ENCODE measurements around the gene TAS2R40. TPM values are rescaled to one million over a fixed set of nuclear protein-coding genes. Genes with fewer than 3 reads are reported as not detected.

The TAS2R40 gene
- total RNA-seq, 1 experiment from 2014 or later: not detected

- H2AFZ ChIP-seq (ENCODE audit: low read length): no peak overlapping the region
- no peaks in the 10 kb centered on the region for H3F3A ChIP-seq (ENCODE audit: low read length, unreplicated experiment)
- no peak overlapping the region for H3K27ac ChIP-seq (ENCODE audit: low read length)
- H3K9me2 ChIP-seq (replicated peaks; ENCODE audit: low read length): no peaks in the 10 kb centered on the region
- DNase-seq: no peak
- no peak overlapping the region for H3K4me2 ChIP-seq (ENCODE audit: low read length)
- POLR2A ChIA-PET (ENCODE audit: unreplicated experiment): no interaction called here
- no peaks in the 10 kb centered on the region for H4K20me1 ChIP-seq (ENCODE audit: low read length)
- H3K4me3 ChIP-seq (ENCODE audit: low read length): no peak overlapping the region
- no peaks in the 10 kb centered on the region for H3K9me3 ChIP-seq (ENCODE audit: low read length)
- CTCF ChIA-PET: no interaction called here
- H3K36me3 ChIP-seq (ENCODE audit: low read depth, low read length): peaks cover 16% of the 10 kb centered on the region; the same call in 1 of the 2 replicates
- TF ChIP-seq EZH2 (IDR thresholded peaks at IDR 0.05; ENCODE audit: low read length, unreplicated experiment): no peak
- no peak for TF ChIP-seq EZH2phosphoT487 (IDR thresholded peaks at IDR 0.05; ENCODE audit: borderline replicate concordance, low read length)
- no peak for TF ChIP-seq CTCF (conservative IDR thresholded peaks at IDR 0.05; ENCODE audit: low read depth, low read length)
- H3K79me2 ChIP-seq (ENCODE audit: low read length): peaks cover 13% of the 10 kb centered on the region
- BruUV-seq (replicated peaks): no TSS peak
- peaks cover 7% of the 10 kb centered on the region for H3K4me1 ChIP-seq (ENCODE audit: insufficient read depth, low read length)
- H3K27me3 ChIP-seq (ENCODE audit: low read length): no peaks in the 10 kb centered on the region
- ATAC-seq: no peak
- intact Hi-C loops (cut with micrococcal nuclease): no loop called here
- H3K9ac ChIP-seq (ENCODE audit: low read length): no peak overlapping the region
Measured at GRCh38 chr7:143269251-143269650, 47.4 kb downstream of the TAS2R40 start.

- Histone ChIP-seq H3K79me2 (ENCODE audit: low read length) (no peaks in the 10 kb centered on the region), H3K9me3 (ENCODE audit: low read length) (no peaks in the 10 kb centered on the region), H3F3A (ENCODE audit: low read length, unreplicated experiment) (no peaks in the 10 kb centered on the region), H2AFZ (ENCODE audit: low read length) (no peak overlapping the region), H3K27me3 (ENCODE audit: low read length) (no peaks in the 10 kb centered on the region), H3K9me2 (replicated peaks; ENCODE audit: low read length) (no peaks in the 10 kb centered on the region), H3K4me3 (ENCODE audit: low read length) (no peak overlapping the region), H3K27ac (ENCODE audit: low read length) (no peak overlapping the region), H3K9ac (ENCODE audit: low read length) (no peak overlapping the region), H3K4me1 (ENCODE audit: insufficient read depth, low read length) (0 out of 2 replicates have a peak, but pooled peaks cover 6% of the 10 kb centered on the region), H3K36me3 (ENCODE audit: low read depth, low read length) (peaks cover 13% of the 10 kb centered on the region; the same call in 1 of the 2 replicates), H3K4me2 (ENCODE audit: low read length) (no peak overlapping the region), H4K20me1 (ENCODE audit: low read length) (no peaks in the 10 kb centered on the region)
- intact Hi-C loops (cut with micrococcal nuclease): no loop called here
- CTCF ChIA-PET: interaction anchor here (0.7 kb wide), 1 partner anchor 16 kb away, joined by 3 read pairs; no protein-coding TSS in a partner anchor
- ATAC-seq (no peak), DNase-seq (no peak)
- POLR2A ChIA-PET (ENCODE audit: unreplicated experiment): no interaction called here
- no peak for TF ChIP-seq EZH2 (IDR thresholded peaks at IDR 0.05; ENCODE audit: low read length, unreplicated experiment)
- TF ChIP-seq CTCF (conservative IDR thresholded peaks at IDR 0.05; ENCODE audit: low read depth, low read length): no peak
- no peak for TF ChIP-seq EZH2phosphoT487 (IDR thresholded peaks at IDR 0.05; ENCODE audit: borderline replicate concordance, low read length)
- BruUV-seq (replicated peaks): no TSS peak
Measured at GRCh38 chr7:143271240-143271639, 49.4 kb downstream of the TAS2R40 start.

Other genes with a start within 250 kb of the TAS2R40 start
- gene OR9A2, start 194.9 kb upstream of the TAS2R40 start, total RNA-seq (2014; rRNA removed): not detected in 2 replicates
- not detected in 2 replicates for gene OR6V1, start 169.7 kb upstream of the TAS2R40 start, total RNA-seq (2014; rRNA removed)
- not detected in 2 replicates for gene PIP, start 90.0 kb upstream of the TAS2R40 start, total RNA-seq (2014; rRNA removed)
- not detected in 2 replicates for gene TAS2R39, start 38.6 kb upstream of the TAS2R40 start, total RNA-seq (2014; rRNA removed)
- 111 and 117 TPM in 2 replicates for gene GSTK1, start 41.4 kb downstream of the TAS2R40 start, total RNA-seq (2014; rRNA removed)
- gene TMEM139, start 62.9 kb downstream of the TAS2R40 start, total RNA-seq (2014; rRNA removed): 5.2 and 6.2 TPM in 2 replicates
- 25.1 and 26.4 TPM in 2 replicates for gene CASP2, start 66.3 kb downstream of the TAS2R40 start, total RNA-seq (2014; rRNA removed)
- 0.55 and 0.69 TPM in 2 replicates for gene CLCN1, start 94.1 kb downstream of the TAS2R40 start, total RNA-seq (2014; rRNA removed)
- gene FAM131B, start 140.7 kb downstream of the TAS2R40 start, total RNA-seq (2014; rRNA removed): 6.9 and 7.7 TPM in 2 replicates
- gene ZYX, start 159.3 kb downstream of the TAS2R40 start, total RNA-seq (2014; rRNA removed): 103 and 108 TPM in 2 replicates
- 43.9 and 46.4 TPM in 2 replicates for gene EPHA1, start 186.8 kb downstream of the TAS2R40 start, total RNA-seq (2014; rRNA removed)
- gene TAS2R60, start 221.4 kb downstream of the TAS2R40 start, total RNA-seq (2014; rRNA removed): not detected in 2 replicates

All from PC-3 (cell line).